Placental epithelial cell (primary cell): ENCODE results near the gene POU5F1. TPM values are rescaled to one million over a fixed set of nuclear protein-coding genes. Genes with fewer than 3 reads are reported as not detected.

Experiments used
- small RNA-seq: library from RNA; depleted of rRNA; stranded (forward); fragments of <200 nt; gene quantifications from one replicate; pipeline ENCODE3, GENCODE V24; 2012
- total RNA-seq: library from RNA; depleted of rRNA; stranded (reverse); fragments of >200 nt; gene quantifications from 2 replicates; pipeline ENCODE4 v1.2.3, GENCODE V29; 2012

POU5F1 gene
- not detected in 2 replicates for total RNA-seq

GRCh38 chr6:31170600-31170881 is at the start of gene POU5F1:
TSS of gene POU5F1 (minus strand) at chr6:31170682. CDS start at chr6:31170620, 62 bp downstream.

GRCh38 chr6:31158140-31158862 is 12.2 kb downstream of the POU5F1 start, which contains the start of gene TCF19:
TSS of gene TCF19 (plus strand) at chr6:31158589. CDS start at chr6:31159470, 881 bp downstream.

GRCh38 chr6:31157513-31158139 is 12.9 kb downstream of the POU5F1 start, which contains the start of gene CCHCR1:
TSS of gene CCHCR1 (minus strand) at chr6:31157802. CDS start at chr6:31157600, 202 bp downstream.

GRCh38 chr6:31138982-31139381 is 31.5 kb downstream of the POU5F1 start, which contains the start of gene PSORS1C2:
TSS of gene PSORS1C2 (minus strand) at chr6:31139066. CDS start at chr6:31139026, 40 bp downstream.

GRCh38 chr6:31120151-31120915 is 50.1 kb downstream of the POU5F1 start, which contains the start of gene CDSN:
TSS of gene CDSN (minus strand) at chr6:31120446. CDS start at chr6:31120419, 27 bp downstream.

GRCh38 chr6:31114541-31114878 is 56.0 kb downstream of the POU5F1 start, which contains the start of gene PSORS1C1:
TSS of gene PSORS1C1 (plus strand) at chr6:31114800. CDS start at chr6:31129633, 14,833 bp downstream.

Small RNA genes lying within 50 kb of the gene (small RNA-seq; reads per million reads assigned to genes)
- not detected for gene POLR2LP1

Other genes with a start within 250 kb of the POU5F1 start
- gene SFTA2, start 238.5 kb downstream of the POU5F1 start, total RNA-seq, result 0.39 and 0.87 TPM in 2 replicates
- not detected in 2 replicates for gene MUCL3, start 229.7 kb downstream of the POU5F1 start, total RNA-seq
- gene MUC21, start 187.0 kb downstream of the POU5F1 start, total RNA-seq, result not detected in 2 replicates
- gene MUC22, start 160.2 kb downstream of the POU5F1 start, total RNA-seq, result 0.11 TPM in 1 of 2 replicates, not detected in the other
- 1.2 and 1.3 TPM in 2 replicates for gene C6orf15, start 58.1 kb downstream of the POU5F1 start, total RNA-seq
- gene PSORS1C1, start 55.9 kb downstream of the POU5F1 start, total RNA-seq, result 4.6 and 41.2 TPM in 2 replicates
- gene CDSN, start 50.2 kb downstream of the POU5F1 start, total RNA-seq, result 54.4 and 69.1 TPM in 2 replicates
- gene PSORS1C2, start 31.6 kb downstream of the POU5F1 start, total RNA-seq, result not detected in 2 replicates
- gene CCHCR1, start 12.9 kb downstream of the POU5F1 start, total RNA-seq, result 14.4 and 21.2 TPM in 2 replicates
- 14.5 and 16.9 TPM in 2 replicates for gene TCF19, start 12.1 kb downstream of the POU5F1 start, total RNA-seq
- 157 and 188 TPM in 2 replicates for gene HLA-C, start 101.4 kb upstream of the POU5F1 start, total RNA-seq
- gene HLA-B, start 186.5 kb upstream of the POU5F1 start, total RNA-seq, result 5.9 and 11.6 TPM in 2 replicates
- gene MICA, start 232.9 kb upstream of the POU5F1 start, total RNA-seq, result 28.3 and 31.0 TPM in 2 replicates